ENCODE measurements around the gene TBX1. TPM values are rescaled to one million over a fixed set of nuclear protein-coding genes. Genes with fewer than 3 reads are reported as not detected.
A peak's percentile ranks its signal among the peaks of the same experiment; 100 is the strongest.

TBX1 gene
- polyA plus RNA-seq, 3 donors = not detected

- H3K9me3 Mint-ChIP-seq = peaks cover 0 to 14% (median 6%) of the 10 kb centered on the region in 7 donors
- 7% methylated on average over 92 of the region's 96 CpGs for WGBS (ENCODE audit: insufficient coverage)
- peak; percentile 63 to 67 (median 67) for DNase-seq
- Histone ChIP-seq H3K27me3 (ENCODE audit: control insufficient read depth in 2 of 2, insufficient read depth in 2 of 2, low read length in 2 of 2) (peaks cover 5 to 81% of the 10 kb centered on the region in 2 donors), H3K4me1 (ENCODE audit: control insufficient read depth in 1 of 2, insufficient read depth in 2 of 2, low read length in 2 of 2) (peaks cover 18 to 36% of the 10 kb centered on the region in 2 donors), H3K4me2 (replicated peaks; ENCODE audit: extremely low read depth, low read length, poor library complexity, severe bottlenecking) (peak overlapping the region; percentile 72), H3K4me3 (replicated peaks in 1 of 3; ENCODE audit: low read depth in 2 of 3, low read length in 3 of 3) (peak overlapping the region in 2 of 3 experiments; percentile 26 to 63), H3K36me3 (replicated peaks in 1 of 2; ENCODE audit: control insufficient read depth in 1 of 2, insufficient read depth in 2 of 2, low read length in 2 of 2) (no peaks in the 10 kb centered on the region), H3K9ac (ENCODE audit: insufficient read depth, low read length, poor library complexity, severe bottlenecking) (peak overlapping the region; percentile 41), H2AFZ (ENCODE audit: insufficient read depth, low read depth, low read length, poor library complexity, severe bottlenecking) (peak overlapping the region; percentile 73), H3K9me3 (replicated peaks in 1 of 2; ENCODE audit: control insufficient read depth in 1 of 2, insufficient read depth in 1 of 2, low read length in 2 of 2) (peaks cover 2 to 14% of the 10 kb centered on the region in 2 donors), H4K20me1 (ENCODE audit: insufficient read depth, low read length) (no peaks in the 10 kb centered on the region), H3K79me2 (ENCODE audit: insufficient read depth, low read length) (no peaks in the 10 kb centered on the region), H3K27ac (ENCODE audit: low read depth in 1 of 2, low read length in 2 of 2) (no peak overlapping the region)
- H3K27ac Mint-ChIP-seq = no peak overlapping the region
- intact Hi-C loops (cut with micrococcal nuclease) = loop anchor here (2.0 to 5.0 kb wide), 3 partner anchors 36 to 761 kb away; no protein-coding TSS in a partner anchor
- peak overlapping the region; percentile 61 to 84 for H3K4me3 Mint-ChIP-seq
- H3K27me3 Mint-ChIP-seq (ENCODE audit: low read depth in 3 of 3) = peaks cover 56 to 90% (median 59%) of the 10 kb centered on the region in 3 donors
- peaks cover 13% of the 10 kb centered on the region for H3K4me1 Mint-ChIP-seq
- TF ChIP-seq CTCF (IDR thresholded peaks at IDR 0.05) = peak; percentile 96
- H3K36me3 Mint-ChIP-seq = peaks cover 0 to 13% of the 10 kb centered on the region in 2 donors
Measured at GRCh38 chr22:19717691-19718455, 42.7 kb upstream of the TBX1 start.

- Mint-ChIP-seq H3K4me1 (peaks cover 19% of the 10 kb centered on the region), H3K27ac (no peak overlapping the region), H3K36me3 (peaks cover 0 to 13% of the 10 kb centered on the region in 2 donors), H3K27me3 (ENCODE audit: low read depth in 3 of 3) (peaks cover 56 to 90% (median 58%) of the 10 kb centered on the region in 3 donors), H3K9me3 (peaks cover 0 to 14% (median 6%) of the 10 kb centered on the region in 7 donors), H3K4me3 (peak overlapping the region; percentile 55 to 61)
- peak overlapping the region; percentile 73 for H2AFZ ChIP-seq (ENCODE audit: insufficient read depth, low read depth, low read length, poor library complexity, severe bottlenecking)
- WGBS (ENCODE audit: insufficient coverage) = under 1% methylated on average over 70 of the region's 70 CpGs
- peak overlapping the region in 1 of 3 experiments; percentile 63 for H3K4me3 ChIP-seq (replicated peaks in 1 of 3; ENCODE audit: low read depth in 2 of 3, low read length in 3 of 3)
- peak overlapping the region; percentile 41 for H3K9ac ChIP-seq (ENCODE audit: insufficient read depth, low read length, poor library complexity, severe bottlenecking)
- peaks cover 2 to 18% of the 10 kb centered on the region in 2 donors for H3K9me3 ChIP-seq (replicated peaks in 1 of 2; ENCODE audit: control insufficient read depth in 1 of 2, insufficient read depth in 1 of 2, low read length in 2 of 2)
- H3K36me3 ChIP-seq (replicated peaks in 1 of 2; ENCODE audit: control insufficient read depth in 1 of 2, insufficient read depth in 2 of 2, low read length in 2 of 2) = no peaks in the 10 kb centered on the region
- peaks cover 10 to 81% of the 10 kb centered on the region in 2 donors for H3K27me3 ChIP-seq (ENCODE audit: control insufficient read depth in 2 of 2, insufficient read depth in 2 of 2, low read length in 2 of 2)
- no peaks in the 10 kb centered on the region for H4K20me1 ChIP-seq (ENCODE audit: insufficient read depth, low read length)
- intact Hi-C loops (cut with micrococcal nuclease) = loop anchor here in 1 of 2 donors (5.0 kb wide), 2 partner anchors 36 to 761 kb away; no protein-coding TSS in a partner anchor
- H3K27ac ChIP-seq (ENCODE audit: low read depth in 1 of 2, low read length in 2 of 2) = no peak overlapping the region
- TF ChIP-seq CTCF (IDR thresholded peaks at IDR 0.05) = no peak
- DNase-seq = no peak
- H3K79me2 ChIP-seq (ENCODE audit: insufficient read depth, low read length) = no peaks in the 10 kb centered on the region
- H3K4me1 ChIP-seq (ENCODE audit: control insufficient read depth in 1 of 2, insufficient read depth in 2 of 2, low read length in 2 of 2) = peaks cover 25 to 43% of the 10 kb centered on the region in 2 donors
- peak overlapping the region; percentile 72 for H3K4me2 ChIP-seq (replicated peaks; ENCODE audit: extremely low read depth, low read length, poor library complexity, severe bottlenecking)
Measured at GRCh38 chr22:19718456-19719049, 42.0 kb upstream of the TBX1 start.

Data from CD14-positive monocyte (primary cell).